Keratinocyte (primary cell): ENCODE data around the gene ATF2.

Experiments
- CTCF ChIP-seq, 3 experiments: IDR thresholded peaks in 1 of 3; conservative IDR thresholded peaks in 1 of 3; optimal IDR thresholded peaks in 1 of 3; 2 replicates in 2 of 3; 3 replicates in 1 of 3; pipeline versions ENCODE3 to v1.5.1; 2011; ENCODE audit warnings: low read length in 3 of 3, mild to moderate bottlenecking in 3 of 3, moderate library complexity in 2 of 3, control low read depth in 1 of 3, inconsistent platforms in 1 of 3; ENCODE audit not compliant: insufficient read depth in 2 of 3; ENCODE audit errors: extremely low read depth in 1 of 3
- EZH2 ChIP-seq: IDR thresholded peaks from one replicate; pipeline ENCODE4 v1.6.1; 2012; ENCODE audit warnings: inconsistent platforms, mild to moderate bottlenecking, low read length, moderate library complexity

DNA sequence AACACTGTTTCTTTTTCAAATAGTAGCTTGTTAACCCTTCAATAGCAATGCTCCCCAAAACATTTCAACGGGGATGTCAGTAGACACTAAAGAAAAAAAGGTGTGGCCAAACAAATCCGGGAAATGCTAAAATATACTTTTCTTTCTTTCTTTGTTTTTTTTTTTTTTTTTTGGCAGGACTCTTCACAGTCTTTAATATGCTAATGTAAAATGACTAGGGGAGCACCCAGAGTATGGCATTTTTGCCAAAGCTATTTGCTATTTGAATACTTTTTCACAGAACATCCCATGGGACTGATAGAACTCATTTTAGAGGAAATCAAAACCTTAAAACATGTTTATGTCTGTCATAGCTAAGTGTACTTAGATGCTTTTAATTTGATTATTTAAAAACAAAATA is 32.1 kb downstream of the ATF2 start:
- TF ChIP-seq CTCF (optimal IDR thresholded peaks at IDR 0.05 in 1 of 3, IDR thresholded peaks at IDR 0.05 in 1 of 3, conservative IDR thresholded peaks at IDR 0.05 in 1 of 3; ENCODE audit: extremely low read depth in 1 of 3, insufficient read depth in 2 of 3, low read length in 3 of 3) = no peak
- TF ChIP-seq EZH2 = no peak
